GM19023 (cell line): ENCODE measurements around the gene SPARC.
"Not testable (repeated sequence)": the region's sequence is repeated elsewhere in the genome, so short reads cannot be mapped to it uniquely, and the experiment has no call there.

Experiments used
- ATAC-seq: cut with Tn5 transposase; IDR thresholded peaks from one replicate; pipeline ENCODE4 v1.9.1; 2021; ENCODE audit warnings: mild to moderate bottlenecking, moderate library complexity; ENCODE audit not compliant: unreplicated experiment

The SPARC gene

GRCh38 chr5:151686674-151687407, at the start of gene SPARC:
Gene SPARC, minus strand, starts transcription at chr5:151686915. Its CDS starts 10,727 bp downstream, at chr5:151676188.
- peak; percentile 80 for ATAC-seq

- ATAC-seq: no peak
Observed at GRCh38 chr5:151735646-151736045, 48.9 kb upstream of the SPARC start.

GRCh38 chr5:151734064-151734408, 47.3 kb upstream of the SPARC start:
- ATAC-seq: no peak

- no peak for ATAC-seq
Observed at GRCh38 chr5:151733358-151734063, 46.8 kb upstream of the SPARC start.

GRCh38 chr5:151730381-151730780, 43.7 kb upstream of the SPARC start:
- no peak for ATAC-seq

- not testable (repeated sequence) for ATAC-seq
Observed at GRCh38 chr5:151729597-151729996, 42.9 kb upstream of the SPARC start.

GRCh38 chr5:151724360-151724759, 37.6 kb upstream of the SPARC start:
- no peak for ATAC-seq

- ATAC-seq: no peak
Observed at GRCh38 chr5:151722546-151722945, 35.8 kb upstream of the SPARC start.

- no peak for ATAC-seq
Observed at GRCh38 chr5:151721812-151722391, 35.2 kb upstream of the SPARC start.

GRCh38 chr5:151721087-151721646, 34.5 kb upstream of the SPARC start:
- ATAC-seq: peak; percentile 85

GRCh38 chr5:151720215-151720614, 33.5 kb upstream of the SPARC start:
- no peak for ATAC-seq

GRCh38 chr5:151719228-151720000, 32.7 kb upstream of the SPARC start:
- no peak for ATAC-seq

GRCh38 chr5:151718646-151719045, 31.9 kb upstream of the SPARC start:
- ATAC-seq: no peak

- ATAC-seq: no peak
Observed at GRCh38 chr5:151718153-151718552, 31.4 kb upstream of the SPARC start.

GRCh38 chr5:151717416-151717815, 30.7 kb upstream of the SPARC start:
- ATAC-seq: no peak

- no peak for ATAC-seq
Observed at GRCh38 chr5:151709109-151709735, 22.5 kb upstream of the SPARC start.

- no peak for ATAC-seq
Observed at GRCh38 chr5:151708126-151708525, 21.4 kb upstream of the SPARC start.

GRCh38 chr5:151707567-151707966, 20.9 kb upstream of the SPARC start:
- no peak for ATAC-seq

- ATAC-seq: no peak
Observed at GRCh38 chr5:151706906-151707305, 20.2 kb upstream of the SPARC start.

- ATAC-seq: no peak
Observed at GRCh38 chr5:151703780-151704179, 17.1 kb upstream of the SPARC start.

- peak; percentile 85 for ATAC-seq
Observed at GRCh38 chr5:151703227-151703626, 16.5 kb upstream of the SPARC start.
